ENCODE results near the gene USP49.

The USP49 gene

GRCh38 chr6:41759905-41760579 lies 135.1 kb downstream of the USP49 start:
- no peak for DNase-seq (ENCODE audit: extremely low read depth in 1 of 2, low read depth in 1 of 2)

DNA sequence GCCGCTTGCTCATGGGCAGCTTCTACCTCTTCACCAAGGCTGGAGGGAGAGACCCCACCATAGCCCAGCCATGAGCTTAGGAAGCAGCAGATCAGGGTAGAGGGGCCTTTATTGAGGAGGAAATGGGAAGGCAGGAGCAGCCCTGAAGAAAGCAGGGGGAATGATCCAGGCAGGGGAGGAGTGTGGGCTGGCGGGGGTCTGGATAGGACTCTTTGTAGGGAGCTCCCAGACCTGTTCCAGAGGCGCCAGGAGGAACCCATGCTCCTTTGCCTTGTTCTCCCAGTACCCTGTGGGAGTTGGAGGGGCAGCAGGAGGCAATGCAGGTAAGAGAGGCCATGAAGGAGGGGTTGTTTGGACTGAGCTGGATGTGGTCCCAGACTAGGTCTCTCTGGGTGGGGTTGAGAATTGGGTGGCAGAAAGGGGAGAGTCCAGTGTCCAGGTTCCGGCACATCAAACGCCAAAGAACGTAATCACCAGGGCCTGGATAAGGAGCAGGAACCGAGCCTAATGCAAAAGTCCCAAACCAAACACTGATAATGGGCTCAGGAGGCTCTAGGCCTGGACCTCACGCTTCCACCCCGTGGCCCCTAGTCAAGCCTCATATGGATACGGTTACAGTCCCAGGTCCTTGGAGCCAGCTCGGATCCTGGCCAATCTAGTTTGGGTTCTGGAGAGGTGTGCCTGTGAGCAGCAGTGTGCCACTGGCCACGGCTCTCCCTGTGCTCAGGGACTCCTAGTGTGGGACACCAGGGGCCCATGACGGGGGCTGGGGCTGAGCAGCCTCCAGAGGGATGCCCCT lies 135.9 kb downstream of the USP49 start:
- DNase-seq (ENCODE audit: extremely low read depth in 1 of 2, low read depth in 1 of 2), result no peak

- no peak for DNase-seq (ENCODE audit: extremely low read depth in 1 of 2, low read depth in 1 of 2)
Observed at GRCh38 chr6:41758641-41759035, 136.5 kb downstream of the USP49 start.

- no peak for DNase-seq (ENCODE audit: extremely low read depth in 1 of 2, low read depth in 1 of 2)
Observed at GRCh38 chr6:41757931-41758640, 137.1 kb downstream of the USP49 start.

DNA sequence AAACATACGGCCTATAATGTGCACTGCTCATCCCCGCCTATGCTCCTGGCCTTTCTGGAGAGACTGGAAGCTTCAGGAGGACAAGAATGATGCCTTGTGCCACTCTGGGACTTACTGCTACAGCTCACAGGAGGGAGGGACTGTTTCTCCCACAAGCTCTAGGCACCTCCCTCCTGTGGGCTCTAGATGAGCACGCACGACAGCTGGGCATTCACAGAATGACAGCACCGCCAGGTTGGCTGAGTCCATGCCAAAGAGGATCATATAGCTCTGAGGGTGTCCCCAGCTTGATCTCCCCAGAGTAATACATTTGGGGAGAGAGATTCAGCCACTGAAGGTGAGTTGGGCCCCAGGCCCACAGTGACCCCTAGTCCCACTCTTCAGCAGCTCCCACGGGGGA lies 137.9 kb downstream of the USP49 start:
- no peak for DNase-seq (ENCODE audit: extremely low read depth in 1 of 2, low read depth in 1 of 2)

DNA sequence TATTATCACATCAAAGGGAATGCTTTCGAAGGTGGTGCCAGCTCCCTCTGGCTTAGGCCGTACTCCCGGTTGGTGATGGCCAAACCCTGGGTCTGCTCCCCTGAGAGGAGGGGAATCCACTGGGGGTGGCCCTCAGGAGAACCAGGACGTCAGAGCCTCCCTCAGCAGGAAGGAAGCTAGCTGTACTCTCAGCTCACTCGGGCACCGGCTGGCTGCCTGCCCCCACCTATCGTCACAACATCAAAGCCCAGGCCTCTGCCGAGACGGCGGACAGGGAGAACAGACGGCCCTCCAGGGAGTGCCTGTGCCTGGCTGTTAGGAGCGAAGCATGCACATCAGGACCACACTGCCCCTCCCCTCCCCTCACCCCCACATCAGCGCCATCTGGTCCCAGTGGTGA lies 138.8 kb downstream of the USP49 start:
- no peak for DNase-seq (ENCODE audit: extremely low read depth in 1 of 2, low read depth in 1 of 2)

DNA sequence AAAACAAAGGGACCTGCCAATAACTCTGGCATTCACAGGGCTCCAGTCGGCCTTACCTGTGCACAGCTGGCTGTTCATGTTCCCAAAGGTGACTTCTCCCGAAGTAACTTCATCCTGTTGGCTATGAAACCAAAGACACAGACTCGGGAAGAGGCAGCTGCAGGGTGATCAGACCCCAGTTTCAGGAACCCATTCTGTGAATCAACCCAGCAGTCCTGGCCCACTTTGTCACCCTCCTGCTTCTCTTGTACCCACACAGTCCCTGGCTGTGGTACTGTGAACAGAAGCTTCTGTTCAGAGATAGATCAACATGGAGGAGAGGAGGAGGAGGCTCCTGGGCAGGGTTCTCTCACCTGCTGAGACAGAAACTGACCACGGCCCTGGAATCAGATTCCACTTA lies 139.3 kb downstream of the USP49 start:
- DNase-seq (ENCODE audit: extremely low read depth in 1 of 2, low read depth in 1 of 2), result no peak

DNA sequence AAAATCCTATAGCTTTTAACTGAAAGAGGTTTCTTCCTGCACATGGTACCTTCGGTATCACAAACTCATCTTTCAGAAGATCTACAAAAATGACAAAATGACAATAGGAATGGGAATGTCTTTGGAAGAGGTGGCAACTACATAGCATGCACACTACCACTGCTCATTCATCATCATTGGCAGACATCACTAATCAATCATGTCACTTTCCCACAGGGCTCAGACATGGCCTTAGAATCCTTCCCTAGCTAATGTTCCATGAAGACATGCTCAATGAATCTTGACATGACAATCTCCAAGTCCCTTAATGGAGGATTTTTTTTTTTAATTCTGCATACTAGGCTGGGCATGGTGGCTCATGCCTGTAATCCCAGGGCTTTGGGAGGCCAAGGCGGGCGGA lies 144.8 kb downstream of the USP49 start:
- DNase-seq (ENCODE audit: extremely low read depth in 1 of 2, low read depth in 1 of 2), result no peak

GRCh38 chr6:41748542-41748941 lies 146.6 kb downstream of the USP49 start:
- DNase-seq (ENCODE audit: extremely low read depth in 1 of 2, low read depth in 1 of 2), result no peak

DNA sequence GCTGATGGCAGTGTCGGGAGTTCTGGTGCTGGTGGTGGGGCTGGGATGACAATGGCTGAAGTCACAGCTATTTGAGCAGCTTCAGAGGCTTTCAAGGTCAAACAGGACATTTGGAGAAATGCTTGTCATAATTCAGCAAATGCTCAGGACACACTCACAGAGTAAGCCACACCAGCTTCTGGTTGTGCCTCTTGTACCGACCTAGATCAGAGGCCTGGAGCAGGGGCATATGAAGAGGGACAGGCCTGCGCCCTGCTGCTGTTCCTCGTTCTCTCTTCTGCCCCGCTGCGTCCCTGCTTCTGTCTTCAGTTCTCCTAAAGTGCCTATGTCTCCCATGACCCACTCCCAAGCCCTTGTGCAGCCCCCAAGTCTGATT lies 147.1 kb downstream of the USP49 start:
- DNase-seq (ENCODE audit: extremely low read depth in 1 of 2, low read depth in 1 of 2), result no peak

- DNase-seq (ENCODE audit: extremely low read depth in 1 of 2, low read depth in 1 of 2), result no peak
Observed at GRCh38 chr6:41747256-41748101, 147.7 kb downstream of the USP49 start, which contains the start of gene PGC. Gene PGC, minus strand, starts transcription at chr6:41747397. Its CDS starts 63 bp downstream, at chr6:41747334.

- no peak for DNase-seq (ENCODE audit: extremely low read depth in 1 of 2, low read depth in 1 of 2)
Observed at GRCh38 chr6:41746107-41746506, 149.1 kb downstream of the USP49 start.

DNA sequence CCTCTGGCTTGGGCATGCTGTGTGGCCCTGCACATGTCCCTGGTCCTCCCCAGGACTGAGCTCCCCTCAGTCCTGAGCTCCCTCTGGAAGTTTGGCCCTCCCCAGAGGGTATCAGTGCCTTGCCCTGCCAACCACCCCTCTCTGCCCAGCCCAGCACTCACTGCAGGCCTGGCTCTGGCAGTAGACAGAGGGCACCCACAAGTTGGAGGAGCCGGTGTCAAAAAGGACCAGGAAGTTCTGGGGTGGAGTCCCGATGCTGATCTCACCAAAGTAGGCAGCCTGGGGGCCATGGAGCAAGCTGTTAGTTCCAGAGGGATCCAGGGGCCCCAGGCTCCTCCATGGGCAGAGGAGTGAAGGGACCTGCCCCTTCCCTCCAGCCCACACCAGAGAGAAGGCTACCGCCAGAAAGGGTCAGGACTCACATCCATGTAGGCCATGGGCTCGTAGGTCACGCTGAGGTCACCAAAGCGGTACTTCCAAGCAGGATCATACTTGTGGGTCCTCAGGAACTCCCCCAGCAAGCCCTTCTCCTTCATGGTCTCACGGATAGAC lies 150.9 kb downstream of the USP49 start:
- DNase-seq (ENCODE audit: extremely low read depth in 1 of 2, low read depth in 1 of 2), result no peak

GRCh38 chr6:41743406-41744235 lies 151.6 kb downstream of the USP49 start:
- no peak for DNase-seq (ENCODE audit: extremely low read depth in 1 of 2, low read depth in 1 of 2)

DNA sequence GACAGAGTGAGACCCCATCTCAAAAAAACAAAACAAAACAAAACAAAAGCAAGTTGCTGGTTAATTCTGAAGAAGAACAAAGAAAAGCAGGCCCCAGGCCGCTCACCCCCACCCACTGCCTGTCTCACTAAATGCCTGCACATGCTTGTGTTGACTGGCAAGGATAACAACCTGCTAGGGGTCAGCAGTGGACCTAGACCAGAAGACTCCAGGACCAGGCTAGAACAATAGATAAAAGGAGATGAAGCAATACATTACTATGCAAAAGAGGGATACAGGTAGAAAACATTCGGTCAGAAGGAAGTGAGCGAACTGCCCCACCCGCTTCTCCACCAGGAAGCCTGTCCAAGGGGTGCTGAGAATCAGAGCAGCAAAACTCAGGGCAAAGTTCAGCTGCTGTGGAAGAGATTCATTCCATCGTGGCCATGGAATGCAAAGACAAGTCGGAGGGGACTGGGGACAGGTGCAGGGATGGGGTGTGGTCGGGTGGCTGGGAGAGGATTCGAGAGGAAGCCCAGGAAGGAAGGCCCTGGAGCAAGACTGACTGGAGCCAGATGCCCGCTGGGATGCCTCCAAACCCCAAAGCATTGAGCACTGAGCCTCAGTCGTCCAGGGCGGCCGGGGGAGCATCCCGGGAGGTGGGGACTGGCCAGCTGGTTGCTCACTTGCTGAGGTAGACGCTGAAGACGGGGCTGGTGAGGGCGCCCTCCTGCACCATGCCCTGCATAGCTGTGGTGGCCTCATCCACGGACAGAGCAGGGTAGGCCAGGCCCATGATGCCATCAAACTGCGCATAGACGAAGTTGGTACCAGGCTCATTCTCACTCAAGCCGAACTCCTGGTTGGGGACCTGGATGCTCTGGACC lies 153.3 kb downstream of the USP49 start:
- DNase-seq (ENCODE audit: extremely low read depth in 1 of 2, low read depth in 1 of 2), result no peak

DNA sequence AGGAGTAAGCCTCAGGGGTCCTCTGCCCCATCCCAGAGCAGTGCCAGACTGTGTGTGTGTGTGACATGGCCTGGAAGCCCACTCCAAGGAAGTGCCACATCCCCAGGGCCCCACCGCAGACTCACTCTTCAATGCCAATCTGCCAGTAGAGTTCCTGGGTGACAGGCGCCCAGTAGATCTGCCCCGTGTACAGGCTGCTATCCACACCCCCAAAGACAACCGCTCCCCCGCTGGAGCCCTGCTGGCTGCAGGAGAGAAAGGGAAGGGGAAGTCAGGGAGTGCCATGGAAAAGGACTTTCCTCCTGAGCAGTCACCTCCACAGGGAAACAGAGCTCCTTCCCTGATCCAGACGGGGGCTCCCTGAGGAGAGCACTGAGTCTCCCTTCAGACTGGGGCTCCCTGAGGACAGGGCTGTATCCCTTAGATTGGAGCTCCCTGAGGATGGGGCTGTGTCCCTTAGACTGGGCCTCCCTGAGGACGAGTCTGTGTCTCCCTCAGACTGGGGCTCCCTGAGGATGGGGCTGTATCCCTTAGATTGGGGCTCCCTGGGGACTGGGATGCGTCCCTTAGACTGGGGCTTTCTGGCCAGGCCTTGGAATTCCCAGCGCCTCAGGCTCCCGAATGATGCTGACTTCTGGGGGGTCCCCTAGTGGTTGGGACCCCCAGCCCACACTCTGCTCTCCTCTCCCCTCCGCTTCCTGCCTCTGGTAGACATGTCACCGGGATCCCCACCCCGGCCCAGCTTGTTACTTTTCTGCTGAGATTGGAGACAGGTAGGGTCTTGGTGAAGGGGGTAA lies 154.6 kb downstream of the USP49 start:
- DNase-seq (ENCODE audit: extremely low read depth in 1 of 2, low read depth in 1 of 2), result no peak

All from stimulated activated CD8-positive, alpha-beta memory T cell treated with anti-CD3 and anti-CD28 coated beads, Interleukin-7, amount 100 ng/mL, for 48 hours (primary cell).